Keratinocyte (primary cell): ENCODE results near the gene DOK4. TPM values are rescaled to one million over a fixed set of nuclear protein-coding genes. Genes with fewer than 3 reads are reported as not detected.
A peak's percentile ranks its signal among the peaks of the same experiment; 100 is the strongest.

Experiments
- DNase-seq: peaks from one replicate; pipeline ENCODE4 v3.0.0-alpha.2; 2011; ENCODE audit warnings: low read depth, missing footprints, low spot score
- FAIRE-seq: peaks from 2 replicates; lab custom pipeline; 2011; peaks lifted over from hg19 to GRCh38; lab: Jason Lieb, UNC
- H2AFZ ChIP-seq: 2 replicates; pipeline ENCODE4 v1.6.0; 2012; ENCODE audit warnings: low read length, control low read depth, inconsistent platforms; ENCODE audit not compliant: control insufficient read depth
- H3K27ac ChIP-seq: 2 replicates; pipeline ENCODE4 v1.5.1; 2011; ENCODE audit warnings: low read length; ENCODE audit not compliant: control insufficient read depth, insufficient read depth
- H3K27me3 ChIP-seq: 3 replicates; pipeline ENCODE4 v1.6.0; 2011; ENCODE audit warnings: low read length; ENCODE audit not compliant: control insufficient read depth, insufficient read depth; ENCODE audit errors: extremely low read depth
- H3K36me3 ChIP-seq, 2 experiments: 2 replicates in 1 of 2; 3 replicates in 1 of 2; pipeline ENCODE4 v1.5.1; 2011; ENCODE audit warnings: low read length in 2 of 2, mild to moderate bottlenecking in 1 of 2; ENCODE audit not compliant: control insufficient read depth in 2 of 2, insufficient read depth in 2 of 2; ENCODE audit errors: extremely low read depth in 1 of 2
- H3K4me1 ChIP-seq: 3 replicates; pipeline ENCODE4 v1.5.1; 2011; ENCODE audit warnings: low read length; ENCODE audit not compliant: control insufficient read depth, insufficient read depth; ENCODE audit errors: extremely low read depth
- H3K4me2 ChIP-seq: 3 replicates; pipeline ENCODE4 v1.6.0; 2011; ENCODE audit warnings: low read depth, low read length; ENCODE audit not compliant: control insufficient read depth, insufficient read depth; ENCODE audit errors: extremely low read depth
- H3K4me3 ChIP-seq, 3 experiments: fragments of 200-600 bp in 1 of 3; sonication (generic) in 1 of 3; 2 replicates in 2 of 3; 3 replicates in 1 of 3; pipeline ENCODE4 v1.5.1; 2011 to 2016; ENCODE audit warnings: low read length in 3 of 3, mild to moderate bottlenecking in 3 of 3, control low read depth in 2 of 3, inconsistent platforms in 1 of 3, low read depth in 1 of 3, mixed read lengths in 1 of 3, mixed run types in 1 of 3, moderate library complexity in 1 of 3; ENCODE audit not compliant: control insufficient read depth in 2 of 3, insufficient read depth in 2 of 3; ENCODE audit errors: extremely low read depth in 1 of 3
- H3K79me2 ChIP-seq: 2 replicates; pipeline ENCODE4 v1.6.0; 2012; ENCODE audit warnings: low read length; ENCODE audit not compliant: control insufficient read depth, insufficient read depth
- H3K9ac ChIP-seq: 3 replicates; pipeline ENCODE4 v1.6.0; 2011; ENCODE audit warnings: low read length; ENCODE audit not compliant: control insufficient read depth, insufficient read depth; ENCODE audit errors: extremely low read depth
- H3K9me1 ChIP-seq: 3 replicates; pipeline ENCODE4 v1.6.0; 2011; ENCODE audit warnings: low read length; ENCODE audit not compliant: control insufficient read depth, insufficient read depth; ENCODE audit errors: extremely low read depth
- H3K9me3 ChIP-seq: 2 replicates; pipeline ENCODE4 v1.5.1; 2012; ENCODE audit warnings: low read depth, low read length; ENCODE audit not compliant: control insufficient read depth
- H4K20me1 ChIP-seq: 3 replicates; pipeline ENCODE4 v1.6.0; 2011; ENCODE audit warnings: low read length; ENCODE audit not compliant: control insufficient read depth, insufficient read depth; ENCODE audit errors: extremely low read depth
- CTCF ChIP-seq, 3 experiments: IDR thresholded peaks in 1 of 3; conservative IDR thresholded peaks in 1 of 3; optimal IDR thresholded peaks in 1 of 3; 2 replicates in 2 of 3; 3 replicates in 1 of 3; pipeline versions ENCODE3 to v1.5.1; 2011; ENCODE audit warnings: low read length in 3 of 3, mild to moderate bottlenecking in 3 of 3, moderate library complexity in 2 of 3, control low read depth in 1 of 3, inconsistent platforms in 1 of 3; ENCODE audit not compliant: insufficient read depth in 2 of 3; ENCODE audit errors: extremely low read depth in 1 of 3
- EZH2 ChIP-seq: IDR thresholded peaks from one replicate; pipeline ENCODE4 v1.6.1; 2012; ENCODE audit warnings: inconsistent platforms, mild to moderate bottlenecking, low read length, moderate library complexity
- dilution Hi-C: fragments of 300-500 bp; cut with MboI; formaldehyde crosslinking; loops from one replicate; pipeline ENCODE4 v1.7.0; 2020; ENCODE audit warnings: low sequenced_read_pairs; ENCODE audit not compliant: extremely low pct_ligation_motif_present
- polyA minus RNA-seq, 3 experiments: library from RNA; depleted of rRNA, polyadenylated mRNA; stranded (reverse); fragments of >200 nt; gene quantifications; 1 replicate in 1 of 3; 2 replicates in 1 of 3; 3 replicates in 1 of 3; pipeline ENCODE4 v1.2.3, GENCODE V29; 2011
- polyA plus RNA-seq, 5 experiments: library from polyadenylated mRNA; depleted of rRNA in 3 of 5; stranded (reverse) in 3 of 5; stranded (forward) in 1 of 5; unstranded in 1 of 5; fragments of >200 nt; gene quantifications; 1 replicate in 1 of 5; 2 replicates in 3 of 5; 3 replicates in 1 of 5; pipeline versions ENCODE4 v1.2.1 to v1.2.3, GENCODE V29; 2011 to 2012; ENCODE audit warnings: missing spikeins in 2 of 5, low read depth in 1 of 5, low replicate concordance in 1 of 5

The DOK4 gene
- polyA plus RNA-seq = 17.3 to 33.4 TPM (median 17.6 TPM) in 3 replicates
- polyA plus RNA-seq (2011; ENCODE audit: low read depth) = 5.4 TPM
- 19.1 and 29.6 TPM in 2 replicates for polyA plus RNA-seq (2011; cell fraction: cytosol; rRNA removed)
- 26.7 and 27.7 TPM in 2 replicates for polyA plus RNA-seq (2011; cell fraction: nucleus; rRNA removed)
- 16.6 and 20.0 TPM in 2 replicates for polyA plus RNA-seq (2012; ENCODE audit: low replicate concordance)
- 19.7 to 38.7 TPM (median 35.3 TPM) in 3 replicates for polyA minus RNA-seq
- 30.3 TPM for polyA minus RNA-seq (2011; cell fraction: cytosol; rRNA and poly(A)+ RNA removed)
- polyA minus RNA-seq (2011; cell fraction: nucleus; rRNA and poly(A)+ RNA removed) = 11.2 and 13.7 TPM in 2 replicates

DNA sequence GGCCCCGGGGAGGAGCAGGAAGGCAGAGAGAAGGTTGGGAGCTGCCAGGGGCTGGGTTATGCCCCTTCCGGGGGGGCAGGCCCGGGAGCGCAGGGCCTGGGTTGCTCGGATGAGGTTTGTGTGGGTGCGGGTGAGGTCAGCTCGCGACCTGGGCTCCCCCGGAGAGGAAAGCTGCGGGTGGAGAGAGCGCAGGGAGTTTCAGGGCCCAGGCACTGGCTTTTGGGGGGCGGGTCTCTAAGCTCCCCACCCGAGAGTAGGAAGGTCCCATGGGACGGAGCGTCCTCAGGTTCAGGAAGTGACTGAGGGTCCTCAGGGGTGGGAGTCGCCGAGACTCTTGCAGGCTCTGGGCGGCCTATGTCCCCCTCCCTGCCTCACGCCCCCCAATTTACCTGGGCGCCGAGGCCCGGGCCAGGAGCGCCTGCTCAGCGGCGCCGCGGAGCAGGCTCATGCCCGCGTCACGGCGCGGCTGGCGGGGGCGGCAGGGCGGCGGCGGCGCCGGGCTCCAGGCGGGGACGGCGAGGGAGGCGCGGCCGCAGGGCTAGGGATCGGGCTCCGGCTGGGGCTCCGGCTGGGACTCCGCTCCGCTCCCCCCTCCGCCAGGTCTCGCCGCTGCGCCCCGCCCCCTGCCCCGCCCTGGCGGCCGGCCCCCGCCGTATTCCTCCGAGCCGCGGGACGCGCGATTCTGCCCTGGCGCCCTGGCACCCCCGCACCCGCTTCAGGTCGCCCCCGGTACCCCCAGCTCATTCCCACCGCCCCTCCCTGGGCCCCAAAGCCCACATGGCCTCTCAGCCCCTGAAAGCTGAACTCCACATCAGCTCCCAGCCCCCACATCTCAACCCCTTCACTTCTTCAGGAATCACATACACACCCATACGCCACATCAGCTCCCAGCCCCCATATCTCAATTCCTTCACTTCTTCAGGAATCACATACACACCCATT lies at the start of gene DOK4:
DOK4 (minus strand) TSS at position 578 of the 942 bp plus-strand sequence. CDS start 6,986 bp downstream, outside the sequence.
- H3K79me2 ChIP-seq = no peaks in the 10 kb centered on the region
- peak within 1 kb of the TSS; percentile 70 for H3K9ac ChIP-seq
- H3K4me2 ChIP-seq = peak within 1 kb of the TSS; percentile 85
- H3K4me1 ChIP-seq = peaks cover 21% of the 10 kb centered on the region
- H3K9me1 ChIP-seq = no peaks in the 10 kb centered on the region
- dilution Hi-C loops = no loop called here
- no peak for TF ChIP-seq CTCF (optimal IDR thresholded peaks at IDR 0.05 in 1 of 3, IDR thresholded peaks at IDR 0.05 in 1 of 3, conservative IDR thresholded peaks at IDR 0.05 in 1 of 3; ENCODE audit: extremely low read depth in 1 of 3, insufficient read depth in 2 of 3, low read length in 3 of 3)
- no peak for TF ChIP-seq EZH2
- no peaks in the 10 kb centered on the region for H4K20me1 ChIP-seq
- H3K27ac ChIP-seq = peak within 1 kb of the TSS; percentile 22
- DNase-seq = no peak
- peak within 1 kb of the TSS; percentile 93 for H2AFZ ChIP-seq
- H3K4me3 ChIP-seq = peak within 1 kb of the TSS; percentile 58 to 91 (median 61)
- no peaks in the 10 kb centered on the region for H3K9me3 ChIP-seq
- H3K27me3 ChIP-seq = no peaks in the 10 kb centered on the region
- H3K36me3 ChIP-seq = no peaks in the 10 kb centered on the region
- no peak for FAIRE-seq

GRCh38 chr16:57535680-57536305 lies 49.5 kb upstream of the DOK4 start:
- no peaks in the 10 kb centered on the region for H3K9me1 ChIP-seq
- peak overlapping the region; percentile 54 for H3K27ac ChIP-seq
- H4K20me1 ChIP-seq = no peaks in the 10 kb centered on the region
- H3K27me3 ChIP-seq = no peaks in the 10 kb centered on the region
- H3K9ac ChIP-seq = peak overlapping the region; percentile 76
- TF ChIP-seq CTCF (optimal IDR thresholded peaks at IDR 0.05 in 1 of 3, IDR thresholded peaks at IDR 0.05 in 1 of 3, conservative IDR thresholded peaks at IDR 0.05 in 1 of 3; ENCODE audit: extremely low read depth in 1 of 3, insufficient read depth in 2 of 3, low read length in 3 of 3) = peak in 1 of 3 experiments; percentile 15
- no peak for TF ChIP-seq EZH2
- peak overlapping the region; percentile 91 for H2AFZ ChIP-seq
- DNase-seq (peak; percentile 36), FAIRE-seq (no peak)
- H3K4me2 ChIP-seq = peak overlapping the region; percentile 82
- H3K79me2 ChIP-seq = no peaks in the 10 kb centered on the region
- H3K4me3 ChIP-seq = peak overlapping the region; percentile 65 to 83 (median 77)
- H3K9me3 ChIP-seq = no peaks in the 10 kb centered on the region
- peaks cover 12% of the 10 kb centered on the region for H3K4me1 ChIP-seq
- no peaks in the 10 kb centered on the region for H3K36me3 ChIP-seq
- dilution Hi-C loops = no loop called here
